Kidney (tissue), 14 donors: ENCODE measurements around the gene GNAO1. TPM values are rescaled to one million over a fixed set of nuclear protein-coding genes. Genes with fewer than 3 reads are reported as not detected.

Source experiments
- DNase-seq, 5 donors: peaks; one replicate each; pipeline ENCODE4 v3.0.0-alpha.2; 2013 to 2020
- FAIRE-seq: peaks from 2 replicates; lab custom pipeline; 2012; peaks lifted over from hg19 to GRCh38; lab: Jason Lieb, UNC
- H3K27ac ChIP-seq, 2 donors: one replicate each; pipeline ENCODE4 v1.7.0; 2013; ENCODE audit warnings: low read depth in 2 of 2, low read length in 2 of 2, inconsistent platforms in 1 of 2
- H3K27me3 ChIP-seq: one replicate; pipeline ENCODE4 v1.7.1; 2013; ENCODE audit warnings: low read length, inconsistent platforms; ENCODE audit not compliant: control insufficient read depth, insufficient read depth
- H3K36me3 ChIP-seq, 3 donors: one replicate each; pipeline versions ENCODE4 v1.7.0 to v1.7.1; 2013; ENCODE audit warnings: low read length in 3 of 3, control low read depth in 1 of 3, inconsistent platforms in 1 of 3; ENCODE audit not compliant: insufficient read depth in 3 of 3, control insufficient read depth in 2 of 3
- H3K4me1 ChIP-seq, 3 donors: one replicate each; pipeline versions ENCODE4 v1.7.0 to v1.7.1; 2013; ENCODE audit warnings: low read length in 3 of 3, inconsistent platforms in 1 of 3, low read depth in 1 of 3; ENCODE audit not compliant: control insufficient read depth in 2 of 3, insufficient read depth in 2 of 3
- H3K4me3 ChIP-seq, 3 donors: one replicate each; pipeline versions ENCODE4 v1.7.0 to v1.8.1; 2013; ENCODE audit warnings: low read length in 3 of 3, control low read depth in 1 of 3, inconsistent platforms in 1 of 3
- H3K9ac ChIP-seq, 3 donors: one replicate each; pipeline versions ENCODE4 v1.7.0 to v1.7.1; 2013; ENCODE audit warnings: low read length in 3 of 3, control low read depth in 1 of 3, inconsistent platforms in 1 of 3
- H3K9me3 ChIP-seq, 3 donors: one replicate each; pipeline versions ENCODE4 v1.7.0 to v1.7.1; 2013; ENCODE audit warnings: low read length in 3 of 3, control low read depth in 1 of 3, inconsistent platforms in 1 of 3; ENCODE audit not compliant: control insufficient read depth in 2 of 3, insufficient read depth in 1 of 3
- CTCF ChIP-seq: IDR thresholded peaks from 3 replicates; pipeline ENCODE4 v1.5.1; 2012; ENCODE audit warnings: mild to moderate bottlenecking, moderate library complexity, borderline replicate concordance; ENCODE audit not compliant: insufficient read depth; ENCODE audit errors: extremely low read depth
- intact Hi-C: fragments of 100-400 bp; cut with DNase I; formaldehyde crosslinking; loops from one replicate; pipeline ENCODE4 v1.11.1; 2022
- polyA plus RNA-seq: library from polyadenylated mRNA; stranded (reverse); fragments of 350-450 nt; fragmentation: Illumina TruSeq; extraction: RNeasy Lipid Tissue Mini Kit (QIAGEN cat#74804); gene quantifications from one replicate; pipeline ENCODE4 v1.2.3, GENCODE V29; 2014; ENCODE audit warnings: low read depth, low replicate concordance; ENCODE audit not compliant: insufficient read depth
- total RNA-seq: library from RNA; stranded (reverse); fragmentation: NEBNext Ultra II Directional; extraction: Animal tissue kit (Norgen Biotek cat#: 25700); gene quantifications from one replicate; pipeline ENCODE4 v1.2.1, GENCODE V29; 2021
- donor health status: control.
- donor health status: control.
- donor health status: control.
- donor health status: control.
- donor health status: control.
- donor health status: DM: yes; HTN: yes; CAD: no.
- donor health status: Normal renal cell carcinoma (clear cell type).

The GNAO1 gene
- total and polyA plus RNA-seq, 2 donors from 2014 or later, result 1.5 to 4.3 TPM

- TF ChIP-seq CTCF, result no peak
- no peaks in the 10 kb centered on the region for H3K36me3 ChIP-seq
- peaks cover 0 to 4% (median 2%) of the 10 kb centered on the region in 3 donors for H3K4me1 ChIP-seq
- no peak overlapping the region for H3K4me3 ChIP-seq
- peak overlapping the region in 1 of 2 donors; percentile 22 for H3K27ac ChIP-seq
- intact Hi-C loops, result no loop called here
- no peaks in the 10 kb centered on the region for H3K9me3 ChIP-seq
- FAIRE-seq (no peak), DNase-seq (no peak)
- H3K9ac ChIP-seq, result no peak overlapping the region
- no peaks in the 10 kb centered on the region for H3K27me3 ChIP-seq
These were observed 70.9 kb downstream of the GNAO1 start for GRCh38 chr16:56262148-56262547.

GRCh38 chr16:56262551-56263245 is 71.4 kb downstream of the GNAO1 start:
- intact Hi-C loops, result no loop called here
- Histone ChIP-seq H3K4me3 (no peak overlapping the region), H3K4me1 (peaks cover 0 to 3% (median 0%) of the 10 kb centered on the region in 3 donors), H3K27ac (no peak overlapping the region), H3K27me3 (no peaks in the 10 kb centered on the region), H3K36me3 (no peaks in the 10 kb centered on the region), H3K9ac (no peak overlapping the region), H3K9me3 (no peaks in the 10 kb centered on the region)
- TF ChIP-seq CTCF, result no peak
- no peak for FAIRE-seq
- DNase-seq, result peak in 1 of 5 donors; percentile 28

- Histone ChIP-seq H3K4me3 (no peak overlapping the region), H3K36me3 (no peaks in the 10 kb centered on the region), H3K27ac (no peak overlapping the region), H3K9ac (no peak overlapping the region), H3K27me3 (no peaks in the 10 kb centered on the region), H3K9me3 (no peaks in the 10 kb centered on the region), H3K4me1 (peaks cover 0 to 3% (median 0%) of the 10 kb centered on the region in 3 donors)
- intact Hi-C loops, result no loop called here
- DNase-seq (peak; percentile 59 to 80 (median 73)), FAIRE-seq (no peak)
- TF ChIP-seq CTCF, result no peak
These were observed 72.7 kb downstream of the GNAO1 start for GRCh38 chr16:56263711-56264608.
